Nephron (organoid): Measurements from ENCODE around the gene RBMS1.
A peak's percentile ranks its signal among the peaks of the same experiment; 100 is the strongest.

ENCODE experiments used
- H3K27ac Mint-ChIP-seq, 3 experiments: 2 replicates each; pipeline ENCODE4 v1.8.0; 2020; ENCODE audit warnings: mixed read lengths in 3 of 3, mild to moderate bottlenecking in 2 of 3, moderate library complexity in 1 of 3
- H3K27me3 Mint-ChIP-seq: 2 replicates; pipeline ENCODE4 v1.8.0; 2021; ENCODE audit warnings: low read depth, mild to moderate bottlenecking, moderate library complexity, mixed read lengths
- H3K36me3 Mint-ChIP-seq: 2 replicates; pipeline ENCODE4 v1.8.0; 2020; ENCODE audit warnings: low read depth, mixed read lengths
- H3K4me1 Mint-ChIP-seq: 2 replicates; pipeline ENCODE4 v1.8.0; 2020; ENCODE audit warnings: mixed read lengths
- H3K4me3 Mint-ChIP-seq, 3 experiments: 2 replicates each; pipeline ENCODE4 v1.8.0; 2020; ENCODE audit warnings: mild to moderate bottlenecking in 3 of 3, mixed read lengths in 3 of 3, moderate library complexity in 2 of 3
- H3K9me3 Mint-ChIP-seq: 2 replicates; pipeline ENCODE4 v1.8.0; 2020; ENCODE audit warnings: mixed read lengths
- CTCF ChIP-seq, 3 experiments: fragments of 200-600 bp; sonication (generic); IDR thresholded peaks; one replicate each; pipeline ENCODE4 v1.5.0; 2021; ENCODE audit warnings: antibody characterized with exemption in 3 of 3; ENCODE audit not compliant: unreplicated experiment in 3 of 3

RBMS1 gene

DNA sequence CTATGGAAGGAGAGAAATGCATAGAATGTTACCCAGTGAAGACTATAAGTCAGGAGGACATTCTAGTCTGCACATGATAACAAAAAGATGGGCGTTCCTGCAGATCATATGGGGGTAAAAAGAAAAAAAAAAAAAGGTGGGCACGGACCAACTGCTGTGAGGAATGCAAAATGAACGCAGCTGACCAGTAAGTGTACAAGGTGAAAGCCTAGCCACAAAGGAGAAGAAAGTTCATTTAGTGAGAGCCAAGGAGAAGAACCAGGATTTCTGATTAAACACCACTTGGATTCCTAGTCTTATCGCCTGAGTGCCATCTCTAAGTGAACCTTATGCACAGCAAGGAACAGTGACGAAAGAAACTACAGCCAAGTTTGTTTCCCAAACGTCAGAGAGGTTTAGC, 26.5 kb downstream of the RBMS1 start:
- H3K4me3 Mint-ChIP-seq, result no peak overlapping the region
- H3K9me3 Mint-ChIP-seq, result no peaks in the 10 kb centered on the region
- no peak for TF ChIP-seq CTCF (IDR thresholded peaks at IDR 0.05; ENCODE audit: unreplicated experiment in 3 of 3)
- peaks cover 72% of the 10 kb centered on the region for H3K4me1 Mint-ChIP-seq
- peak overlapping the region in 2 of 3 experiments; percentile 34 to 62 for H3K27ac Mint-ChIP-seq
- no peaks in the 10 kb centered on the region for H3K36me3 Mint-ChIP-seq
- no peaks in the 10 kb centered on the region for H3K27me3 Mint-ChIP-seq

DNA sequence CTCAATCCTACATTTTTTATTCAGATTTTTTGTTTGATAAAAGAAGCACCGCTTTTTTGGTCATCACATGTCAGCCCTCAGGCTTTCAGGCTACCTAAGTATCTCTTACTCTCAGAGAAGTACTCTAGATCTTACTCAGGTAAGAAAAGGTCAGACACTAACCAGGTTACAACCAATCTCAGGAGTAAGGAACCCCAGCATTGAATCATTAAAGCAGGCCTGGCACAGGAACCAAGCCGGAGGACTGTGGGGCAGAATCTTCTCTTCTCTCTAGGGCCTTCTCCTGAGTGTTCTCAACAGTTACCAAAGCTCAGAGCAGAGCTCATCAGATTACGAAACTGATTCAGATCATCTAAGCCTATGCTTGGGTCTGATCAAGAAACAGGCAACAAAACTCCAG, 28.2 kb downstream of the RBMS1 start:
- Mint-ChIP-seq H3K4me1 (peaks cover 65% of the 10 kb centered on the region), H3K9me3 (no peaks in the 10 kb centered on the region), H3K36me3 (no peaks in the 10 kb centered on the region), H3K4me3 (no peak overlapping the region), H3K27me3 (no peaks in the 10 kb centered on the region), H3K27ac (peak overlapping the region; percentile 26 to 28 (median 27))
- no peak for TF ChIP-seq CTCF (IDR thresholded peaks at IDR 0.05; ENCODE audit: unreplicated experiment in 3 of 3)

GRCh38 chr2:160465002-160465401, 28.6 kb downstream of the RBMS1 start:
- Mint-ChIP-seq H3K36me3 (no peaks in the 10 kb centered on the region), H3K27me3 (no peaks in the 10 kb centered on the region), H3K4me3 (no peak overlapping the region), H3K27ac (peak overlapping the region in 2 of 3 experiments; percentile 27 to 28), H3K9me3 (no peaks in the 10 kb centered on the region), H3K4me1 (peaks cover 63% of the 10 kb centered on the region)
- no peak for TF ChIP-seq CTCF (IDR thresholded peaks at IDR 0.05; ENCODE audit: unreplicated experiment in 3 of 3)

- Mint-ChIP-seq H3K4me3 (no peak overlapping the region), H3K27ac (peak overlapping the region in 2 of 3 experiments; percentile 15 to 28), H3K36me3 (no peaks in the 10 kb centered on the region), H3K4me1 (peaks cover 63% of the 10 kb centered on the region), H3K27me3 (no peaks in the 10 kb centered on the region), H3K9me3 (no peaks in the 10 kb centered on the region)
- no peak for TF ChIP-seq CTCF (IDR thresholded peaks at IDR 0.05; ENCODE audit: unreplicated experiment in 3 of 3)
Measured at GRCh38 chr2:160464017-160464416, 29.6 kb downstream of the RBMS1 start.

GRCh38 chr2:160463245-160463644, 30.4 kb downstream of the RBMS1 start:
- H3K4me3 Mint-ChIP-seq, result no peak overlapping the region
- no peak for TF ChIP-seq CTCF (IDR thresholded peaks at IDR 0.05; ENCODE audit: unreplicated experiment in 3 of 3)
- no peaks in the 10 kb centered on the region for H3K9me3 Mint-ChIP-seq
- H3K27ac Mint-ChIP-seq, result no peak overlapping the region
- H3K36me3 Mint-ChIP-seq, result no peaks in the 10 kb centered on the region
- H3K27me3 Mint-ChIP-seq, result no peaks in the 10 kb centered on the region
- peaks cover 58% of the 10 kb centered on the region for H3K4me1 Mint-ChIP-seq

GRCh38 chr2:160460333-160460731, 33.3 kb downstream of the RBMS1 start:
- Mint-ChIP-seq H3K27me3 (no peaks in the 10 kb centered on the region), H3K4me3 (no peak overlapping the region)

More at GRCh38 chr2:160460333-160460731, 33.3 kb downstream of the RBMS1 start:
- peaks cover 53% of the 10 kb centered on the region for H3K4me1 Mint-ChIP-seq
- H3K36me3 Mint-ChIP-seq, result peaks cover 5% of the 10 kb centered on the region
- no peaks in the 10 kb centered on the region for H3K9me3 Mint-ChIP-seq
- no peak for TF ChIP-seq CTCF (IDR thresholded peaks at IDR 0.05; ENCODE audit: unreplicated experiment in 3 of 3)
- H3K27ac Mint-ChIP-seq, result peak overlapping the region in 1 of 3 experiments; percentile 59
